Liver (tissue), 9 donors: ENCODE results near the gene ANKMY1. TPM values are rescaled to one million over a fixed set of nuclear protein-coding genes. Genes with fewer than 3 reads are reported as not detected.

ENCODE experiments used
- DNase-seq: peaks from one replicate; pipeline ENCODE4 v3.0.0-alpha.2; 2017; ENCODE audit warnings: low spot score
- H3K27ac ChIP-seq, 2 donors: one replicate each; pipeline ENCODE4 v1.7.0; 2013; ENCODE audit warnings: inconsistent platforms in 2 of 2, low read length in 2 of 2, control low read depth in 1 of 2, low read depth in 1 of 2, mild to moderate bottlenecking in 1 of 2
- H3K27me3 ChIP-seq, 4 donors: one replicate each; pipeline versions ENCODE4 v1.6.1 to v1.7.0; 2013; ENCODE audit warnings: low read length in 3 of 4, inconsistent platforms in 1 of 4, mild to moderate bottlenecking in 1 of 4, moderate library complexity in 1 of 4; ENCODE audit not compliant: control insufficient read depth in 4 of 4, insufficient read depth in 4 of 4
- H3K36me3 ChIP-seq, 4 donors: one replicate each; pipeline versions ENCODE4 v1.6.1 to v1.7.0; 2013; ENCODE audit warnings: low read length in 3 of 4, mild to moderate bottlenecking in 3 of 4, low read depth in 1 of 4, moderate library complexity in 1 of 4; ENCODE audit not compliant: control insufficient read depth in 4 of 4, insufficient read depth in 3 of 4
- H3K4me1 ChIP-seq, 4 donors: one replicate each; pipeline versions ENCODE4 v1.6.1 to v1.7.0; 2013; ENCODE audit warnings: low read length in 3 of 4, mild to moderate bottlenecking in 3 of 4, moderate library complexity in 1 of 4; ENCODE audit not compliant: control insufficient read depth in 4 of 4, insufficient read depth in 4 of 4
- H3K4me3 ChIP-seq, 3 donors: one replicate each; pipeline versions ENCODE4 v1.6.1 to v1.7.0; 2013; ENCODE audit warnings: low read length in 3 of 3, control low read depth in 1 of 3, low read depth in 1 of 3, mild to moderate bottlenecking in 1 of 3
- H3K9ac ChIP-seq, 2 donors: one replicate each; pipeline ENCODE4 v1.7.0; 2013; ENCODE audit warnings: low read length in 2 of 2, mild to moderate bottlenecking in 2 of 2, moderate library complexity in 2 of 2, control low read depth in 1 of 2, low read depth in 1 of 2
- H3K9me3 ChIP-seq, 4 donors: one replicate each; pipeline versions ENCODE4 v1.6.1 to v1.7.0; 2013; ENCODE audit warnings: low read length in 3 of 4; ENCODE audit not compliant: control insufficient read depth in 4 of 4
- FOXA1 ChIP-seq: IDR thresholded peaks from 2 replicates; pipeline ENCODE4 v1.6.1; 2016; ENCODE audit warnings: antibody characterized with exemption
- GABPA ChIP-seq, 2 donors: IDR thresholded peaks in 1 of 2; conservative IDR thresholded peaks in 1 of 2; 2 replicates each; pipeline ENCODE4 v1.6.1; 2016; ENCODE audit warnings: antibody characterized with exemption in 2 of 2, mild to moderate bottlenecking in 1 of 2, moderate library complexity in 1 of 2
- HNF4A ChIP-seq, 2 donors: conservative IDR thresholded peaks; 2 replicates each; pipeline ENCODE4 v1.6.1; 2016; ENCODE audit warnings: antibody characterized with exemption in 2 of 2, mild to moderate bottlenecking in 2 of 2
- HNF4G ChIP-seq: IDR thresholded peaks from 2 replicates; pipeline ENCODE4 v1.6.1; 2016; ENCODE audit warnings: antibody characterized with exemption
- JUND ChIP-seq, 2 donors: IDR thresholded peaks; 2 replicates each; pipeline ENCODE4 v1.6.1; 2016; ENCODE audit warnings: antibody characterized with exemption in 2 of 2
- NR2F2 ChIP-seq: IDR thresholded peaks from 2 replicates; pipeline ENCODE4 v1.6.1; 2016; ENCODE audit warnings: antibody characterized with exemption
- RXRA ChIP-seq, 2 donors: IDR thresholded peaks; 2 replicates each; pipeline ENCODE4 v1.6.1; 2017 to 2018; ENCODE audit warnings: antibody characterized with exemption in 2 of 2, mild to moderate bottlenecking in 1 of 2
- TAF1 ChIP-seq: conservative IDR thresholded peaks from 2 replicates; pipeline ENCODE4 v1.6.1; 2016; ENCODE audit warnings: antibody characterized with exemption, mild to moderate bottlenecking
- YY1 ChIP-seq: IDR thresholded peaks from 2 replicates; pipeline ENCODE4 v1.6.1; 2016; ENCODE audit warnings: antibody characterized with exemption, mild to moderate bottlenecking
- WGBS: extraction: QIAGEN DNeasy Blood & Tissue Kit; methylation state at CpG from one replicate; pipeline ENCODE4 v1.1.7; 2013; 5-methylcytosine and 5-hydroxymethylcytosine counted together
- polyA plus RNA-seq, 2 donors: library from polyadenylated mRNA; stranded (reverse) in 1 of 2; unstranded in 1 of 2; fragments of 200-250 nt in 1 of 2; fragments of >200 nt in 1 of 2; fragmentation: Nextera tagmentation in 1 of 2; extraction: Ambion mirVana in 1 of 2; gene quantifications; one replicate each; pipeline versions ENCODE4 v1.2.1 to v1.2.3, GENCODE V29; 2013 to 2015
- total RNA-seq, 2 donors: library from RNA; depleted of rRNA; stranded (reverse); fragments of >200 nt; gene quantifications; one replicate each; pipeline ENCODE4 v1.2.3, GENCODE V29; 2014
- TF ChIP-seq, protein P1 (sequence below): fragments of 150-350 bp; IDR thresholded peaks from 2 replicates; pipeline ENCODE4 v1.5.1; 2017; ENCODE audit warnings: improper control_type of control experiment, low read depth, low read length; ENCODE audit not compliant: missing input control
- TF ChIP-seq, protein P2 (sequence below): IDR thresholded peaks from 2 replicates; pipeline ENCODE4 v1.6.1; 2016; ENCODE audit warnings: antibody characterized with exemption, mild to moderate bottlenecking
- donor health status: healthy.
- donor health status: healthy.
- donor health status: healthy.
- donor health status: healthy.
- donor health status: healthy.

The ANKMY1 gene
- total and polyA plus RNA-seq, 4 donors = 2.5 to 12.8 (median 4.2) TPM

DNA sequence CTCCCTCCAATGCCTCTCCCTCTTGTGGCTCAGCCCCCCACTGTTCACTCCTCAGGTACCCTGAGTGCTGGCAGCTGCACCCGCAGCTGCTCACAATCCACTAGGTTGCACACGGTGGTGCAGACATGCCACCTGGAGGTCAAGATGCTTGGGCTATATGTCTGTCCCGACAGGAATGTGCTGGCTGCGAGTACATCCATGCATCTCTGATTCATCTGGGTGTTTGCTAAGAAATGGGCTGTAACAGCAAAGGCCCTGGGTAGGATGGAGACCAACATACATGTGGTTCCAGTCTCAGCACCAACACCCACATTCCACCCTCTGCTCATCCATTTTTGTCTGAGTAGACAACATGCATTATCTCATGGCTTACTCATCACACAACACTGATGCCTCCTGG, 31.3 kb downstream of the ANKMY1 start (continued):
- TF ChIP-seq, protein P1, sequence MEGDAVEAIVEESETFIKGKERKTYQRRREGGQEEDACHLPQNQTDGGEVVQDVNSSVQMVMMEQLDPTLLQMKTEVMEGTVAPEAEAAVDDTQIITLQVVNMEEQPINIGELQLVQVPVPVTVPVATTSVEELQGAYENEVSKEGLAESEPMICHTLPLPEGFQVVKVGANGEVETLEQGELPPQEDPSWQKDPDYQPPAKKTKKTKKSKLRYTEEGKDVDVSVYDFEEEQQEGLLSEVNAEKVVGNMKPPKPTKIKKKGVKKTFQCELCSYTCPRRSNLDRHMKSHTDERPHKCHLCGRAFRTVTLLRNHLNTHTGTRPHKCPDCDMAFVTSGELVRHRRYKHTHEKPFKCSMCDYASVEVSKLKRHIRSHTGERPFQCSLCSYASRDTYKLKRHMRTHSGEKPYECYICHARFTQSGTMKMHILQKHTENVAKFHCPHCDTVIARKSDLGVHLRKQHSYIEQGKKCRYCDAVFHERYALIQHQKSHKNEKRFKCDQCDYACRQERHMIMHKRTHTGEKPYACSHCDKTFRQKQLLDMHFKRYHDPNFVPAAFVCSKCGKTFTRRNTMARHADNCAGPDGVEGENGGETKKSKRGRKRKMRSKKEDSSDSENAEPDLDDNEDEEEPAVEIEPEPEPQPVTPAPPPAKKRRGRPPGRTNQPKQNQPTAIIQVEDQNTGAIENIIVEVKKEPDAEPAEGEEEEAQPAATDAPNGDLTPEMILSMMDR = no peak
- TF ChIP-seq HNF4G (no peak), GABPA (IDR thresholded peaks at IDR 0.05 in 1 of 2, conservative IDR thresholded peaks at IDR 0.05 in 1 of 2) (no peak), TAF1 (no peak)

DNA sequence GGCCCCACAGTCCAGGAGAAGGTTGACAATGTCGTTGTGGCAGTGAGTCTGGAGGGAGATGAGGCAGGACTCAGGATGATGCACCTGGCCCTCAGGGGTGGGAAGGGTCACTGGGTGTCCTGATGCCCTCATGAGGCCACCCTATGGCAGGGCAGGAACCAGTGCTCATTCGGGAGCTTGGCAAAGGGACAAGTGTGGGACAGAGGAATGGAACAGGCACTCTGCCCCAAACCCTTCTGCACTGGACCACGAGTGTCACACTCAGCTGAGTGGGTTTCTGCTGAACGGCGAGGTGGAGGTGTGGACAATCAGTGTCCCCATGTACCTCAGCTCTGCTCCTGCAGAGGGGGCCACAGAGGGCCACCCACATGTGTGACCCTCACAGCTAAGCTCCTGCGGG, 32.0 kb downstream of the ANKMY1 start:
- Histone ChIP-seq H3K27ac (no peak overlapping the region), H3K9ac (no peak overlapping the region), H3K27me3 (no peaks in the 10 kb centered on the region), H3K4me3 (no peak overlapping the region), H3K36me3 (peaks cover 0 to 26% (median 8%) of the 10 kb centered on the region in 4 donors), H3K9me3 (no peaks in the 10 kb centered on the region), H3K4me1 (no peaks in the 10 kb centered on the region)
- DNase-seq = no peak
- TF ChIP-seq, protein P2, sequence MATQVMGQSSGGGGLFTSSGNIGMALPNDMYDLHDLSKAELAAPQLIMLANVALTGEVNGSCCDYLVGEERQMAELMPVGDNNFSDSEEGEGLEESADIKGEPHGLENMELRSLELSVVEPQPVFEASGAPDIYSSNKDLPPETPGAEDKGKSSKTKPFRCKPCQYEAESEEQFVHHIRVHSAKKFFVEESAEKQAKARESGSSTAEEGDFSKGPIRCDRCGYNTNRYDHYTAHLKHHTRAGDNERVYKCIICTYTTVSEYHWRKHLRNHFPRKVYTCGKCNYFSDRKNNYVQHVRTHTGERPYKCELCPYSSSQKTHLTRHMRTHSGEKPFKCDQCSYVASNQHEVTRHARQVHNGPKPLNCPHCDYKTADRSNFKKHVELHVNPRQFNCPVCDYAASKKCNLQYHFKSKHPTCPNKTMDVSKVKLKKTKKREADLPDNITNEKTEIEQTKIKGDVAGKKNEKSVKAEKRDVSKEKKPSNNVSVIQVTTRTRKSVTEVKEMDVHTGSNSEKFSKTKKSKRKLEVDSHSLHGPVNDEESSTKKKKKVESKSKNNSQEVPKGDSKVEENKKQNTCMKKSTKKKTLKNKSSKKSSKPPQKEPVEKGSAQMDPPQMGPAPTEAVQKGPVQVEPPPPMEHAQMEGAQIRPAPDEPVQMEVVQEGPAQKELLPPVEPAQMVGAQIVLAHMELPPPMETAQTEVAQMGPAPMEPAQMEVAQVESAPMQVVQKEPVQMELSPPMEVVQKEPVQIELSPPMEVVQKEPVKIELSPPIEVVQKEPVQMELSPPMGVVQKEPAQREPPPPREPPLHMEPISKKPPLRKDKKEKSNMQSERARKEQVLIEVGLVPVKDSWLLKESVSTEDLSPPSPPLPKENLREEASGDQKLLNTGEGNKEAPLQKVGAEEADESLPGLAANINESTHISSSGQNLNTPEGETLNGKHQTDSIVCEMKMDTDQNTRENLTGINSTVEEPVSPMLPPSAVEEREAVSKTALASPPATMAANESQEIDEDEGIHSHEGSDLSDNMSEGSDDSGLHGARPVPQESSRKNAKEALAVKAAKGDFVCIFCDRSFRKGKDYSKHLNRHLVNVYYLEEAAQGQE = no peak
- TF ChIP-seq HNF4A (conservative IDR thresholded peaks at IDR 0.05) = no peak
- no peak for TF ChIP-seq FOXA1
- TF ChIP-seq NR2F2 = no peak
- TF ChIP-seq, protein P1 = no peak
- TF ChIP-seq HNF4G = no peak
- TF ChIP-seq YY1 = no peak
- no peak for TF ChIP-seq RXRA (IDR thresholded peaks at IDR 0.05)
- 96% methylated on average over 6 of the region's 6 CpGs for WGBS

DNA sequence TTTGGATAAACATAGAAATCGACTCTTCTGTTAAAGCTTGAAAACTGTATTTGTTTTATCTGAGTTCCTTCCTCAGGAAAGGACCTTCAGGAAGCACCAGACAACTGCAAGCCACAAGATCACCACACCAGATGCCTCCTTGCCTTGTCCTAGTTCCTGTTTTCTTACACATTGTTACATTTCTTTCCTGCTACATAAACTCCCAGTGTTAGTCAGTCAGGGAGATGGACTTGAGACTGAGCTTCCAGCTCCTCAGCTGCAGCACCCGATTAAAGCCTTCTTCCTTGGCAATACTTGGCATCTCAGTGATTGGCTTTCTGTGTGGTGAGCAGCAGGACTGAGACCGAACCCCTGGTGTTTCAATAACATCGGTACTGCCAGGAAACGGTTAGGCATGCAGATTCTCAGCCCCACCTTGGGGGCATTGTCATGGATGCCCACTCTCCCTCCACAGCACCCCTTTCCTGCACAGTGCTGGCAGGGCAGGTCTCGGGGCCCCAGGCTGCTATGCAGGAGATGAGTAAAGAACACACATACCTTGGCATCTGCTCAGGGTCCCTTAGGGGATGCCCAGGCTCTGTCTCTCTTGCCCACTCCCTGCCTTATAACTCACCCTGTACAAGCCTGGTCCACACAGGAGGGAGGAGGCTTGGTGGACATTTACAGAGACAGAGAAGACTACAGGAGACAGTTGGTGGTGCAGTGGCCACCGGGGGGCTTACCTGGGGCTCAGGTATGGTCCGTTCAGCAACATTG, 32.6 kb downstream of the ANKMY1 start:
- 90% methylated on average over 8 of the region's 8 CpGs for WGBS
- Histone ChIP-seq H3K27ac (no peak overlapping the region), H3K36me3 (peaks cover 0 to 26% (median 8%) of the 10 kb centered on the region in 4 donors), H3K9me3 (no peaks in the 10 kb centered on the region), H3K9ac (no peak overlapping the region), H3K27me3 (no peaks in the 10 kb centered on the region), H3K4me3 (no peak overlapping the region), H3K4me1 (no peaks in the 10 kb centered on the region)
- no peak for DNase-seq
- TF ChIP-seq, protein P2 = no peak
- TF ChIP-seq TAF1 (no peak), JUND (IDR thresholded peaks at IDR 0.05) (no peak), RXRA (IDR thresholded peaks at IDR 0.05) (no peak)
